Chondrocyte (in vitro differentiated cells): ENCODE results near the gene NKD2. TPM values are rescaled to one million over a fixed set of nuclear protein-coding genes. Genes with fewer than 3 reads are reported as not detected.

Experiments
- DNase-seq: peaks from one replicate; pipeline ENCODE4 v3.0.0; 2021; ENCODE audit warnings: mixed read lengths, low spot score
- H3K27ac Mint-ChIP-seq: one replicate; pipeline ENCODE4 v1.8.0; 2021; ENCODE audit warnings: mild to moderate bottlenecking, moderate library complexity, mixed read lengths; ENCODE audit not compliant: unreplicated experiment
- H3K27me3 Mint-ChIP-seq: 2 replicates; pipeline ENCODE4 v1.8.0; 2021; ENCODE audit warnings: low read depth, mixed read lengths
- H3K36me3 Mint-ChIP-seq: 2 replicates; pipeline ENCODE4 v1.8.0; 2021; ENCODE audit warnings: low read depth, mixed read lengths
- H3K4me1 Mint-ChIP-seq: 2 replicates; pipeline ENCODE4 v1.8.0; 2021; ENCODE audit warnings: low read depth, mild to moderate bottlenecking, mixed read lengths
- H3K4me3 Mint-ChIP-seq: one replicate; pipeline ENCODE4 v1.8.0; 2021; ENCODE audit warnings: mild to moderate bottlenecking, moderate library complexity, mixed read lengths; ENCODE audit not compliant: unreplicated experiment
- H3K9me3 Mint-ChIP-seq: 2 replicates; pipeline ENCODE4 v1.8.0; 2021; ENCODE audit warnings: low read depth, mixed read lengths
- total RNA-seq: library from RNA; stranded (reverse); gene quantifications from 3 replicates; pipeline ENCODE4 v1.2.1, GENCODE V29; 2021
- TF ChIP-seq, protein P1 (sequence below): fragments of 200-600 bp; sonication (generic); IDR thresholded peaks from 2 replicates; pipeline ENCODE4 v1.5.0; 2021; ENCODE audit warnings: antibody characterized with exemption, mild to moderate bottlenecking, moderate library complexity

Gene NKD2
- total RNA-seq, 1 donor from 2014 or later: not detected

DNA sequence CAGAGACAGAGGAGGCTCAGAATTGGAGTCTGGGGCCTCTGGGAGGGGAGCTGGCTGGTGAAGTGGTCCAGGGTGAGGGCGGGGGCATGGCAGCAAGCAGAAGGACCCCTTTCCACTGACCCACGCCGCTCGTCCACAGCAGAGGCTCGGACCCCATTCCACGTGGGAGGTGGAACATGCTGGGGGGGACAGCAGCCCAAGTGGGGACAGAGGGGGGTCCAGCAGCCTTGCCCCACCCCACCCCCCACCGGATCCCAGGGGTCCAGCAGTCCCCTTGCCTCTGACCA is 25.4 kb upstream of the NKD2 start:
- peaks cover 16% of the 10 kb centered on the region for H3K4me1 Mint-ChIP-seq
- H3K27ac Mint-ChIP-seq: no peak overlapping the region
- H3K4me3 Mint-ChIP-seq: no peak overlapping the region
- peak; percentile 85 for DNase-seq
- H3K9me3 Mint-ChIP-seq: peaks cover 20% of the 10 kb centered on the region
- peaks cover 7% of the 10 kb centered on the region for H3K36me3 Mint-ChIP-seq
- TF ChIP-seq, protein P1, sequence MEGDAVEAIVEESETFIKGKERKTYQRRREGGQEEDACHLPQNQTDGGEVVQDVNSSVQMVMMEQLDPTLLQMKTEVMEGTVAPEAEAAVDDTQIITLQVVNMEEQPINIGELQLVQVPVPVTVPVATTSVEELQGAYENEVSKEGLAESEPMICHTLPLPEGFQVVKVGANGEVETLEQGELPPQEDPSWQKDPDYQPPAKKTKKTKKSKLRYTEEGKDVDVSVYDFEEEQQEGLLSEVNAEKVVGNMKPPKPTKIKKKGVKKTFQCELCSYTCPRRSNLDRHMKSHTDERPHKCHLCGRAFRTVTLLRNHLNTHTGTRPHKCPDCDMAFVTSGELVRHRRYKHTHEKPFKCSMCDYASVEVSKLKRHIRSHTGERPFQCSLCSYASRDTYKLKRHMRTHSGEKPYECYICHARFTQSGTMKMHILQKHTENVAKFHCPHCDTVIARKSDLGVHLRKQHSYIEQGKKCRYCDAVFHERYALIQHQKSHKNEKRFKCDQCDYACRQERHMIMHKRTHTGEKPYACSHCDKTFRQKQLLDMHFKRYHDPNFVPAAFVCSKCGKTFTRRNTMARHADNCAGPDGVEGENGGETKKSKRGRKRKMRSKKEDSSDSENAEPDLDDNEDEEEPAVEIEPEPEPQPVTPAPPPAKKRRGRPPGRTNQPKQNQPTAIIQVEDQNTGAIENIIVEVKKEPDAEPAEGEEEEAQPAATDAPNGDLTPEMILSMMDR: no peak
- H3K27me3 Mint-ChIP-seq: peaks cover 65% of the 10 kb centered on the region

DNA sequence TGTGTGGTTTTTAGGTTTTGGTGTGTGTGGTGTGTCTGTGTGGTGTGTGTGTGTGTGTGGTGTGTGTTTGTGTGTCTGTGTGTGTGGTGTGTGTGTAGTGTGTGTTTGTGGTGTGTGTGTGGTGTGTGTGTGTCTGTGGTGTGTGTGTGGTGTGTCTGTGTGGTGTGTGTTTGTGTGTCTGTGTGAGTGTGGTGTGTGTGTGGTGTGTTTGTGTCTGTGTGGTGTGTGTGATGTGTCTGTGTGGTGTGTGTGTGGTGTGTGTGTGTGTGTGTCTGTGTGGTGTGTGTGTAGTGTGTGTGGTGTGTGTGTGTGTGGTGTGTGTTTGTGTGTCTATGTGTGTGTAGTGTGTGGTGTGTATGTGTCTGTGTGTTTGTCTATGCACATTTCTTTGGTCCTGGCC is 25.0 kb upstream of the NKD2 start:
- DNase-seq: no peak
- H3K27ac Mint-ChIP-seq: no peak overlapping the region
- H3K4me1 Mint-ChIP-seq: peaks cover 16% of the 10 kb centered on the region
- peaks cover 63% of the 10 kb centered on the region for H3K27me3 Mint-ChIP-seq
- TF ChIP-seq, protein P1: no peak
- peaks cover 7% of the 10 kb centered on the region for H3K36me3 Mint-ChIP-seq
- no peak overlapping the region for H3K4me3 Mint-ChIP-seq
- H3K9me3 Mint-ChIP-seq: peaks cover 23% of the 10 kb centered on the region

DNA sequence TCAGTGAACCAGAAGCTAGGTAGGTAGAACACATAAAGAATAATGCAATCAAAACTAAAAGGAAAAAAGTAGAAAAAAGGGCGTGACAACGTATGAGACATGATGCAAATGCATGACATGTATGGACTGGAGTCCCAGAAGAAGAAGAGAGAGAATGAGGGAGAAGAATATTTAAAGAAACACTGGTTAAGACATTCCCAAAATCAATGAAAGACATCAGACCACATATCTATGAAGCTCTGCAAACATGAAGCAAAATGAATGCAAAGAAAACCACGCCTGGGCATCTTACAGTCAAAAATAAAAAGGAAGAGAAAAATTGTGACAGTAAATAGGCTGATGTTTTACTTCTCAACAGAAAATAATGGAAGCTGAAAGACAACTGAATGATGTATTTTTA is 23.8 kb upstream of the NKD2 start:
- peaks cover 7% of the 10 kb centered on the region for H3K36me3 Mint-ChIP-seq
- H3K4me1 Mint-ChIP-seq: peaks cover 16% of the 10 kb centered on the region
- no peak overlapping the region for H3K4me3 Mint-ChIP-seq
- H3K9me3 Mint-ChIP-seq: peaks cover 25% of the 10 kb centered on the region
- H3K27ac Mint-ChIP-seq: no peak overlapping the region
- no peak for DNase-seq
- H3K27me3 Mint-ChIP-seq: peaks cover 56% of the 10 kb centered on the region
- TF ChIP-seq, protein P1: no peak

DNA sequence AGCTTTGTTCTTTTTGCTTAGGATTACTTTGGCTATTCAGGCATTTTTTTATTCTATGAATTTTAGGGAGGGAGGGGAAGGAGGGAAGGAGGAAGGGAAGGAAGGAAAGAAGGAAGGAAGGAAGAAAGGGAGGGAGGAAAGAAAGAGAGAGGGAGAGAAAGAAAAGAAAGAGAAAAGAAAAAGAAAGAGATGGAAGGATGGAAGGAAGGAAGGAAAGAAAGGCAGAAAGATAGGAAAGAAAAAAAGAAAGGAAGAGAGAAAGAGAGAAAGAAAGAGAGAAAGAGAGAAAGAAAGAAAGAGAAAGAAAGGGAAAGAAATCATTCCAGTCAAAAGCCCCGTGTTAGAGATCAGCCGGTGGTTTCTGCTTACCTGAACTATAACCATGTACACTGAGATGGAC is 20.8 kb upstream of the NKD2 start:
- peaks cover 7% of the 10 kb centered on the region for H3K4me1 Mint-ChIP-seq
- TF ChIP-seq, protein P1: no peak
- no peak for DNase-seq
- no peak overlapping the region for H3K27ac Mint-ChIP-seq
- peaks cover 25% of the 10 kb centered on the region for H3K9me3 Mint-ChIP-seq
- H3K36me3 Mint-ChIP-seq: peaks cover 9% of the 10 kb centered on the region
- peaks cover 54% of the 10 kb centered on the region for H3K27me3 Mint-ChIP-seq
- no peak overlapping the region for H3K4me3 Mint-ChIP-seq

DNA sequence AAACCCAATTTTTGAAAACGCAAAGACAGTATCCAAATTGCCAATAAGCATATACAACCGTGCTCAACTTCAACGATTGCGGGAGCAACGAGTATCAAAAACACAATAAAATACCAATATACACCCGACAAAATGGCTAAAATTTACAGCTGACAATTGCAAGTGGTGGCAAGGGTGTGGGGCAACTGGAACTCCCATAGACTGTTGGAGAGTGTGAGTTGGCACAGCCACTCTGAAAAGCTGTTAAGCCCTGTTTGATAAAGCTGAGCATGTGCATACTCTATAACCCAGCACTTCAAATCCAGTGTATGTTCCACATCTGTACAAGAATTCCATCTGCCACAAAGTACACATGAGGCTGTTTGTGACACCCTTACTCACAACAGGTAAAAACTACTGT is 20.3 kb upstream of the NKD2 start:
- Mint-ChIP-seq H3K27me3 (peaks cover 58% of the 10 kb centered on the region), H3K4me3 (no peak overlapping the region), H3K4me1 (peaks cover 7% of the 10 kb centered on the region), H3K36me3 (peaks cover 9% of the 10 kb centered on the region), H3K27ac (no peak overlapping the region), H3K9me3 (peaks cover 25% of the 10 kb centered on the region)
- TF ChIP-seq, protein P1: no peak
- DNase-seq: no peak
